ENCODE data around the gene PIN1. TPM values are rescaled to one million over a fixed set of nuclear protein-coding genes. Genes with fewer than 3 reads are reported as not detected.
A peak's percentile ranks its signal among the peaks of the same experiment; 100 is the strongest.

The PIN1 gene
- total RNA-seq (2022) (63.3 and 65.3 TPM in 2 replicates), Bru-seq, nascent RNA (percentile 65 among the genes with signal in this experiment), BruChase-seq, experiment 1, labeled RNA remaining after a 2-hour chase (percentile 65 among the genes with signal in this experiment), BruChase-seq, experiment 2, labeled RNA remaining after a 6-hour chase (percentile 69 among the genes with signal in this experiment)
- long read RNA-seq, full-length matches to known transcripts, result 95 of 106 reads
- long read RNA-seq, partial matches to known transcripts, result 1 of 106 reads
- long read RNA-seq, other reads (novel, unspliced or antisense), result 10 of 106 reads

DNA sequence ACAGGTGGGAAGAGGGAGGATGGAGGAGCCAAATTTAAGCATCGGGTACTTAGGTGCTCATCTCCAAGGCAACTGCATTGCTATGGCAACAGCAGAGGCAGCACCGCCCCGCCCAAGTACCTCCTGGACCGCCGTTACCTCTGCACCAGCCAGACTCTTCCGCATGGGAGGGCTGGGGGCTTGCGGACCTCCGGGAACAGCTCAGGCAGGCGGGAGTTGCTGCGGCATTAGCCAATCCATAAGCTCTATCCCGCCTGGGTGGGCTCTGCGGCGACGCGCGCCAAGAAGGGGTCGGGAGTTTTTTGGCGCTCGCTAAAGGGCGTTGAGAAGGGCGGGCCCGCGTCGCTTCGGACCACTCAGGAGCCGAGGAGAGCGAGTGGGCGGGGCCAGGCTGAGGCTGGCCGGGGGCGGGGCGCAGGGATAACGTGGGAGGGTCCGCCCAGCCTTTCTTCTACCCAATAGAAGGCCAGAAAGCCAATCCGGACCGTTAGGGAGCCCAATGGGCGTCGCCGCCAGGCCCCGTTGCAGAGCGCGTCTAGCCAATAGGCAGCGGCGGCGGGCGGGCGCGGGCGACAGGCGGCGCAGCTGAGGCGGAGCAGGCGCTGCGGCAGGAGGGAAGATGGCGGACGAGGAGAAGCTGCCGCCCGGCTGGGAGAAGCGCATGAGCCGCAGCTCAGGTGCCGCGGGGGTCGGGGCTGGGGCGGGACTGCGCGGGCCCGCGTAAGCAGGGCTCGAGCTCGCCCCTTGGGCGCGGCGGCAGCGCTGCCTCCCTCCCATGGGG lies at the start of gene PIN1:
PIN1 (plus strand) TSS at position 593 of the 781 bp plus-strand sequence; CDS start at position 620, 27 bp downstream.
- intact Hi-C loops (cut with micrococcal nuclease; ENCODE audit: unreplicated experiment), result loop anchor here (1.0 kb wide), 1 partner anchor 16 kb away; the partner anchor contains the start of gene FBXL12
- peaks cover 6% of the 10 kb centered on the region for H3K36me3 ChIP-seq (ENCODE audit: control insufficient read depth, insufficient read depth, low read length)
- H3K4me3 ChIP-seq (ENCODE audit: low read depth, low read length), result peak within 1 kb of the TSS; percentile 95
- Mint-ChIP-seq H3K4me1 (ENCODE audit: low read depth, unreplicated experiment) (no peaks in the 10 kb centered on the region), H3K4me3 (ENCODE audit: unreplicated experiment) (peak within 1 kb of the TSS; percentile 84), H3K27me3 (ENCODE audit: insufficient read depth, unreplicated experiment) (no peaks in the 10 kb centered on the region), H3K9me3 (ENCODE audit: unreplicated experiment) (no peaks in the 10 kb centered on the region), H3K27ac (ENCODE audit: unreplicated experiment) (peak within 1 kb of the TSS; percentile 83), H3K36me3 (ENCODE audit: insufficient read depth, unreplicated experiment) (peaks cover 24% of the 10 kb centered on the region)
- TF ChIP-seq, protein P1, sequence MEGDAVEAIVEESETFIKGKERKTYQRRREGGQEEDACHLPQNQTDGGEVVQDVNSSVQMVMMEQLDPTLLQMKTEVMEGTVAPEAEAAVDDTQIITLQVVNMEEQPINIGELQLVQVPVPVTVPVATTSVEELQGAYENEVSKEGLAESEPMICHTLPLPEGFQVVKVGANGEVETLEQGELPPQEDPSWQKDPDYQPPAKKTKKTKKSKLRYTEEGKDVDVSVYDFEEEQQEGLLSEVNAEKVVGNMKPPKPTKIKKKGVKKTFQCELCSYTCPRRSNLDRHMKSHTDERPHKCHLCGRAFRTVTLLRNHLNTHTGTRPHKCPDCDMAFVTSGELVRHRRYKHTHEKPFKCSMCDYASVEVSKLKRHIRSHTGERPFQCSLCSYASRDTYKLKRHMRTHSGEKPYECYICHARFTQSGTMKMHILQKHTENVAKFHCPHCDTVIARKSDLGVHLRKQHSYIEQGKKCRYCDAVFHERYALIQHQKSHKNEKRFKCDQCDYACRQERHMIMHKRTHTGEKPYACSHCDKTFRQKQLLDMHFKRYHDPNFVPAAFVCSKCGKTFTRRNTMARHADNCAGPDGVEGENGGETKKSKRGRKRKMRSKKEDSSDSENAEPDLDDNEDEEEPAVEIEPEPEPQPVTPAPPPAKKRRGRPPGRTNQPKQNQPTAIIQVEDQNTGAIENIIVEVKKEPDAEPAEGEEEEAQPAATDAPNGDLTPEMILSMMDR (IDR thresholded peaks at IDR 0.05; ENCODE audit: insufficient read depth in 1 of 2, low read depth in 1 of 2, low read length in 1 of 2, severe bottlenecking in 1 of 2, unreplicated experiment in 1 of 2), result peak; percentile 30 to 40
- H3K9me3 ChIP-seq, result no peaks in the 10 kb centered on the region
- ChIA-PET POLR2A (interaction anchor here (0.7 kb wide), 1 partner anchor 24 kb away, joined by 6 read pairs; no protein-coding TSS in a partner anchor), CTCF (interaction anchor here (0.6 kb wide), 1 partner anchor 71 kb away, joined by 5 read pairs; no protein-coding TSS in a partner anchor)
- H3K4me1 ChIP-seq, result no peaks in the 10 kb centered on the region; the same call in 1 of the 2 replicates
- peak; percentile 98 for DNase-seq
- H3K27me3 ChIP-seq (replicated peaks; ENCODE audit: control insufficient read depth, insufficient read depth, low read length), result no peaks in the 10 kb centered on the region
- BruUV-seq (replicated peaks), result no TSS peak

DNA sequence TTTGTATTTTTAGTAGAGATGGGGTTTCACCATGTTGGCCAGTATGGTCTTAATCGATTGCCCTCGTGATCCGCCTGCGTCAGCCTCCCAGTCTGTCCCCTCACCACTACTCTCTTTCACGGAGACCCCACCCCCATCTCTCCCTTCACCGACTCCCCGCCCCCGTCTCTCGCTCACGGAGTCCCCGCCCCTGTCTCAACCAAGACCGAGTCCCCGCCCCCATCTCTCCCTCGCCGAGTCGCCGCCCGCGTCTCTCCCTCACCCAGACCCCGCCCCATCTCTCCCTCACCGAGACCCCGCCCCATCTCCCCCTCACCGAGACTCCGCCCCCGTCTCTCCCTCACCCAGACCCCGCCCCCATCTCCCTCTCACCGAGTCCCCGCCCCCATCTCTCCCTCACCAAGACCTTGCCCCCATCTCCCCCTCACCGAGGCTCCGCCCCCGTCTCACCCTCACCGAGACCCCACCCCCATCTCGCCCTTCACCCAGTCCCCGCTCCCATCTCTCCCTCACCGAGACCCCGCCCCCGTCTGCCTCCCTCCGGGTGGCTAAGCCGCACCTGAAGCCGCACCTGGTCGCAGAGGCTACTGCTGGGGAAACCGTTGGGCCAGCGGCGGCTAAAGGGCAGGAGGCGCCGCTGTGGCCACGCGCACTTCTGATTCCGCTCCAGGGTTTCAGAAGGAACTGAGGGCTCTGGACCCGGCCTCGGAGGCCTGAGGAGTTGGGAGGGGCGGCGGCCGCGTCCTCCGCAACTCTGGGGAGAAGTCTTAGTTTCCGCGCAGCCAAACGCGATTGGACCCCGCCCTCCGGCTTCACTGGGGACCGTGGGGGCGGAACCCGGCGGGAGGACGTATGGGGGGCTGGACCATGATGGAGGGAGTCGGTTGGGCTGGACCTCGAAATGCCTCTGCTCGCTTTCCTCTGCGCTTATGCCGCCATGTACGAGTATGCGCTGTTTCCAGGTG lies 49.5 kb upstream of the PIN1 start:
- no peaks in the 10 kb centered on the region for H3K27me3 ChIP-seq (replicated peaks; ENCODE audit: control insufficient read depth, insufficient read depth, low read length)
- peak overlapping the region; percentile 90 for H3K4me3 Mint-ChIP-seq (ENCODE audit: unreplicated experiment)
- CTCF ChIA-PET, result no interaction called here

More for the DNA sequence above, 49.5 kb upstream of the PIN1 start:
- Histone ChIP-seq H3K4me1 (peaks cover 24% of the 10 kb centered on the region), H3K9me3 (no peaks in the 10 kb centered on the region), H3K36me3 (ENCODE audit: control insufficient read depth, insufficient read depth, low read length) (no peaks in the 10 kb centered on the region; the same call in 1 of the 2 replicates), H3K4me3 (ENCODE audit: low read depth, low read length) (peak overlapping the region; percentile 49)
- Mint-ChIP-seq H3K4me1 (ENCODE audit: low read depth, unreplicated experiment) (peaks cover 22% of the 10 kb centered on the region), H3K27me3 (ENCODE audit: insufficient read depth, unreplicated experiment) (no peaks in the 10 kb centered on the region), H3K9me3 (ENCODE audit: unreplicated experiment) (no peaks in the 10 kb centered on the region), H3K36me3 (ENCODE audit: insufficient read depth, unreplicated experiment) (peaks cover 23% of the 10 kb centered on the region), H3K27ac (ENCODE audit: unreplicated experiment) (peak overlapping the region; percentile 100)
- POLR2A ChIA-PET, result no interaction called here
- TF ChIP-seq, protein P1 (IDR thresholded peaks at IDR 0.05; ENCODE audit: insufficient read depth in 1 of 2, low read depth in 1 of 2, low read length in 1 of 2, severe bottlenecking in 1 of 2, unreplicated experiment in 1 of 2), result no peak
- intact Hi-C loops (cut with micrococcal nuclease; ENCODE audit: unreplicated experiment), result loop anchor here (1.0 to 2.0 kb wide), 3 partner anchors 17 to 111 kb away; partner anchors contain the start of genes FBXL12, ZNF562 and ZNF846
- BruUV-seq (replicated peaks), result TSS peak; percentile 68
- peak; percentile 98 for DNase-seq

All from Caco-2 (cell line).